Neural progenitor cell (in vitro differentiated cells): ENCODE results near the gene ZNF366. TPM values are rescaled to one million over a fixed set of nuclear protein-coding genes. Genes with fewer than 3 reads are reported as not detected.

Experiments
- DNase-seq: peaks from one replicate; pipeline ENCODE4 v3.0.0-alpha.2; 2016; ENCODE audit warnings: low spot score
- H2AFZ ChIP-seq: fragments of 200-600 bp; sonication (generic); replicated peaks from 2 replicates; pipeline ENCODE4 v1.6.1; 2016; ENCODE audit warnings: antibody characterized with exemption
- H3F3A ChIP-seq: fragments of 200-600 bp; sonication (generic); 2 replicates; pipeline ENCODE4 v1.6.1; 2016; ENCODE audit warnings: antibody characterized with exemption, low read depth
- H3K27ac ChIP-seq: fragments of 200-600 bp; sonication (generic); 2 replicates; pipeline ENCODE4 v1.5.1; 2016; ENCODE audit warnings: mild to moderate bottlenecking
- H3K27me3 ChIP-seq: fragments of 200-600 bp; sonication (generic); 2 replicates; pipeline ENCODE4 v1.6.1; 2016; ENCODE audit warnings: mild to moderate bottlenecking, moderate library complexity
- H3K36me3 ChIP-seq: fragments of 200-600 bp; sonication (generic); 2 replicates; pipeline ENCODE4 v1.5.1; 2016
- H3K4me1 ChIP-seq: fragments of 200-600 bp; sonication (generic); 2 replicates; pipeline ENCODE4 v1.6.1; 2016; ENCODE audit warnings: mixed run types
- H3K4me2 ChIP-seq: fragments of 200-600 bp; sonication (generic); 2 replicates; pipeline ENCODE4 v1.6.1; 2016
- H3K4me3 ChIP-seq: fragments of 200-600 bp; sonication (generic); 2 replicates; pipeline ENCODE4 v1.5.1; 2016
- H3K79me2 ChIP-seq: fragments of 200-600 bp; sonication (generic); 2 replicates; pipeline ENCODE4 v1.6.1; 2016; ENCODE audit warnings: low read depth
- H3K9ac ChIP-seq: fragments of 200-600 bp; sonication (generic); 2 replicates; pipeline ENCODE4 v1.6.1; 2016
- H3K9me3 ChIP-seq: fragments of 200-600 bp; sonication (generic); 2 replicates; pipeline ENCODE4 v1.5.1; 2016; ENCODE audit warnings: low read depth
- H4K20me1 ChIP-seq: fragments of 200-600 bp; sonication (generic); 2 replicates; pipeline ENCODE4 v1.6.1; 2016; ENCODE audit warnings: low read depth
- H3K27ac Mint-ChIP-seq: 3 replicates; pipeline ENCODE4 v1.8.0; 2021; ENCODE audit warnings: mixed read lengths
- H3K27me3 Mint-ChIP-seq: 2 replicates; pipeline ENCODE4 v1.8.0; 2022; ENCODE audit warnings: low read depth, mild to moderate bottlenecking, inconsistent platforms, moderate library complexity, mixed read lengths; ENCODE audit not compliant: insufficient read depth
- H3K36me3 Mint-ChIP-seq: 3 replicates; pipeline ENCODE4 v1.8.0; 2021; ENCODE audit warnings: mixed read lengths
- H3K4me1 Mint-ChIP-seq: 3 replicates; pipeline ENCODE4 v1.8.0; 2021; ENCODE audit warnings: mixed read lengths
- H3K4me3 Mint-ChIP-seq: 3 replicates; pipeline ENCODE4 v1.8.0; 2021; ENCODE audit warnings: mild to moderate bottlenecking, moderate library complexity, mixed read lengths
- H3K9me3 Mint-ChIP-seq: 3 replicates; pipeline ENCODE4 v1.8.0; 2020; ENCODE audit warnings: mixed read lengths
- CTCF ChIP-seq: fragments of 200-600 bp; sonication (generic); IDR thresholded peaks from 2 replicates; pipeline ENCODE4 v1.5.1; 2017; ENCODE audit warnings: antibody characterized with exemption, mild to moderate bottlenecking
- EZH2 ChIP-seq: fragments of 200-600 bp; sonication (generic); IDR thresholded peaks from 2 replicates; pipeline ENCODE4 v1.6.1; 2017; ENCODE audit warnings: antibody characterized with exemption, mild to moderate bottlenecking, moderate library complexity
- EZH2phosphoT487 ChIP-seq: fragments of 200-600 bp; sonication (generic); IDR thresholded peaks from 2 replicates; pipeline ENCODE4 v1.6.1; 2017; ENCODE audit warnings: antibody characterized with exemption
- total RNA-seq: library from RNA; depleted of rRNA; stranded (reverse); fragments of >200 nt; gene quantifications from 2 replicates; pipeline ENCODE4 v1.2.3, GENCODE V29; 2015; ENCODE audit warnings: low replicate concordance

Gene ZNF366
- total RNA-seq, 1 donor from 2014 or later = not detected

- Histone ChIP-seq H3K36me3 (no peaks in the 10 kb centered on the region), H4K20me1 (no peaks in the 10 kb centered on the region), H3K9ac (no peak overlapping the region), H3K27me3 (no peaks in the 10 kb centered on the region), H3K4me3 (no peak overlapping the region), H2AFZ (no peak overlapping the region), H3F3A (no peaks in the 10 kb centered on the region), H3K9me3 (no peaks in the 10 kb centered on the region), H3K4me1 (peaks cover 17% of the 10 kb centered on the region), H3K27ac (no peak overlapping the region), H3K4me2 (no peak overlapping the region), H3K79me2 (no peaks in the 10 kb centered on the region)
- peaks cover 11% of the 10 kb centered on the region for H3K9me3 Mint-ChIP-seq
- H3K4me3 Mint-ChIP-seq = no peak overlapping the region
- H3K27ac Mint-ChIP-seq = peak overlapping the region; percentile 99
- H3K27me3 Mint-ChIP-seq = peaks cover 2% of the 10 kb centered on the region
- H3K36me3 Mint-ChIP-seq = peaks cover 7% of the 10 kb centered on the region
- TF ChIP-seq CTCF (no peak), EZH2phosphoT487 (no peak), EZH2 (no peak)
- no peak for DNase-seq
- H3K4me1 Mint-ChIP-seq = peaks cover 43% of the 10 kb centered on the region
Observed at GRCh38 chr5:72472031-72472430, 35.2 kb downstream of the ZNF366 start.

- Histone ChIP-seq H3K36me3 (no peaks in the 10 kb centered on the region), H3K4me2 (no peak overlapping the region), H2AFZ (no peak overlapping the region), H3K79me2 (no peaks in the 10 kb centered on the region), H4K20me1 (no peaks in the 10 kb centered on the region), H3K9ac (no peak overlapping the region), H3K4me1 (peaks cover 17% of the 10 kb centered on the region), H3K27me3 (no peaks in the 10 kb centered on the region), H3F3A (no peaks in the 10 kb centered on the region), H3K27ac (no peak overlapping the region), H3K9me3 (no peaks in the 10 kb centered on the region), H3K4me3 (no peak overlapping the region)
- Mint-ChIP-seq H3K4me3 (peak overlapping the region; percentile 39), H3K9me3 (peaks cover 3% of the 10 kb centered on the region), H3K36me3 (peaks cover 6% of the 10 kb centered on the region), H3K4me1 (peaks cover 46% of the 10 kb centered on the region), H3K27me3 (no peaks in the 10 kb centered on the region), H3K27ac (peak overlapping the region; percentile 20)
- no peak for DNase-seq
- TF ChIP-seq EZH2 = no peak
- TF ChIP-seq EZH2phosphoT487 = no peak
- TF ChIP-seq CTCF = no peak
Observed at GRCh38 chr5:72470826-72471225, 36.4 kb downstream of the ZNF366 start.

GRCh38 chr5:72468606-72469005, 38.6 kb downstream of the ZNF366 start:
- Histone ChIP-seq H3F3A (no peaks in the 10 kb centered on the region), H4K20me1 (no peaks in the 10 kb centered on the region), H3K79me2 (no peaks in the 10 kb centered on the region), H3K27ac (no peak overlapping the region), H3K36me3 (no peaks in the 10 kb centered on the region), H3K4me2 (no peak overlapping the region), H3K9me3 (no peaks in the 10 kb centered on the region), H3K27me3 (no peaks in the 10 kb centered on the region), H3K9ac (no peak overlapping the region), H3K4me1 (peaks cover 6% of the 10 kb centered on the region), H2AFZ (no peak overlapping the region), H3K4me3 (no peak overlapping the region)
- Mint-ChIP-seq H3K27me3 (peaks cover 3% of the 10 kb centered on the region), H3K9me3 (no peaks in the 10 kb centered on the region), H3K4me3 (no peak overlapping the region), H3K4me1 (peaks cover 35% of the 10 kb centered on the region), H3K36me3 (peaks cover 4% of the 10 kb centered on the region), H3K27ac (no peak overlapping the region)
- TF ChIP-seq EZH2 (no peak), CTCF (no peak), EZH2phosphoT487 (no peak)
- DNase-seq = no peak
